ENCODE data around the gene ZNRD2. TPM values are rescaled to one million over a fixed set of nuclear protein-coding genes. Genes with fewer than 3 reads are reported as not detected.
A peak's percentile ranks its signal among the peaks of the same experiment; 100 is the strongest.

ZNRD2 gene
- total RNA-seq, 1 donor from 2014 or later: 40.9 TPM

GRCh38 chr11:65538915-65539743 is 31.1 kb upstream of the ZNRD2 start:
- no peak for TF ChIP-seq CTCF (IDR thresholded peaks at IDR 0.05)
- Mint-ChIP-seq H3K36me3 (ENCODE audit: low read depth) (peaks cover 38% of the 10 kb centered on the region), H3K27ac (no peak overlapping the region), H3K9me3 (no peaks in the 10 kb centered on the region), H3K27me3 (no peaks in the 10 kb centered on the region), H3K4me3 (no peak overlapping the region), H3K4me1 (peaks cover 17% of the 10 kb centered on the region)
- CTCF ChIA-PET: interaction anchor here (0.9 to 5.0 kb wide), 7 partner anchors 13 to 75 kb away, joined by 3 to 52 read pairs (median 34); partner anchors contain the start of genes FAM89B, MAP3K11 and ZNRD2
- no peak for ATAC-seq (ENCODE audit: low read depth)
- POLR2A ChIA-PET: interaction anchor here (0.6 to 4.9 kb wide), 20 partner anchors 10 to 771 kb away, joined by 3 to 52 read pairs (median 8); partner anchors contain the start of genes EHBP1L1, FAM89B, KAT5 and MALAT1
- intact Hi-C loops (cut with micrococcal nuclease): no loop called here
- DNase-seq: no peak

- H3K4me3 Mint-ChIP-seq: peak overlapping the region; percentile 88
- H3K27ac Mint-ChIP-seq: peak overlapping the region; percentile 86
- peak; percentile 72 for ATAC-seq (ENCODE audit: low read depth)
- H3K9me3 Mint-ChIP-seq: no peaks in the 10 kb centered on the region
- H3K27me3 Mint-ChIP-seq: no peaks in the 10 kb centered on the region
- intact Hi-C loops (cut with micrococcal nuclease): loop anchor here (1.0 to 2.0 kb wide), 8 partner anchors 12 to 75 kb away; partner anchors contain the start of genes LTBP3, PCNX3 and ZNRD2
- H3K36me3 Mint-ChIP-seq (ENCODE audit: low read depth): peaks cover 32% of the 10 kb centered on the region
- no peak for TF ChIP-seq CTCF (IDR thresholded peaks at IDR 0.05)
- ChIA-PET CTCF (interaction anchor here (0.6 to 5.0 kb wide), 15 partner anchors 9 to 211 kb away, joined by 3 to 52 read pairs (median 5); partner anchors contain the start of genes EHBP1L1, FAM89B, KCNK7 and MAP3K11), POLR2A (interaction anchor here (0.6 to 4.9 kb wide), 32 partner anchors 8 to 499 kb away, joined by 3 to 52 read pairs (median 6); partner anchors contain the start of genes DPF2, EHBP1L1, FAM89B and KAT5)
- peak; percentile 63 for DNase-seq
- H3K4me1 Mint-ChIP-seq: peaks cover 21% of the 10 kb centered on the region
Measured at GRCh38 chr11:65539744-65540289, 30.5 kb upstream of the ZNRD2 start.

GRCh38 chr11:65540290-65541092 is 29.8 kb upstream of the ZNRD2 start:
- Mint-ChIP-seq H3K9me3 (no peaks in the 10 kb centered on the region), H3K4me3 (peak overlapping the region; percentile 88), H3K27ac (peak overlapping the region; percentile 86), H3K36me3 (ENCODE audit: low read depth) (peaks cover 30% of the 10 kb centered on the region), H3K4me1 (peaks cover 22% of the 10 kb centered on the region), H3K27me3 (no peaks in the 10 kb centered on the region)
- DNase-seq (peak; percentile 88), ATAC-seq (ENCODE audit: low read depth) (peak; percentile 88)
- ChIA-PET CTCF (interaction anchor here (0.6 to 5.0 kb wide), 16 partner anchors 8 to 211 kb away, joined by 3 to 52 read pairs (median 5); partner anchors contain the start of genes EHBP1L1, FAM89B, KCNK7 and MAP3K11), POLR2A (interaction anchor here (0.8 to 4.9 kb wide), 33 partner anchors 8 to 319 kb away, joined by 3 to 52 read pairs (median 6); partner anchors contain the start of genes DPF2, EHBP1L1, FAM89B and KAT5)
- intact Hi-C loops (cut with micrococcal nuclease): loop anchor here (1.0 to 2.0 kb wide), 9 partner anchors 12 to 278 kb away; partner anchors contain the start of genes LTBP3, PCNX3 and ZNRD2
- no peak for TF ChIP-seq CTCF (IDR thresholded peaks at IDR 0.05)

GRCh38 chr11:65541093-65541982 is 28.9 kb upstream of the ZNRD2 start:
- ChIA-PET CTCF (interaction anchor here (0.9 to 5.0 kb wide), 13 partner anchors 8 to 343 kb away, joined by 3 to 52 read pairs (median 6); partner anchors contain the start of genes EHBP1L1, FAM89B, MAP3K11 and SCYL1), POLR2A (interaction anchor here (0.8 to 4.9 kb wide), 33 partner anchors 8 to 318 kb away, joined by 3 to 52 read pairs (median 6); partner anchors contain the start of genes DPF2, EHBP1L1, FAM89B and MALAT1)
- Mint-ChIP-seq H3K27ac (peak overlapping the region; percentile 86), H3K4me3 (peak overlapping the region; percentile 88), H3K4me1 (peaks cover 29% of the 10 kb centered on the region), H3K27me3 (no peaks in the 10 kb centered on the region), H3K9me3 (no peaks in the 10 kb centered on the region), H3K36me3 (ENCODE audit: low read depth) (peaks cover 24% of the 10 kb centered on the region)
- TF ChIP-seq CTCF (IDR thresholded peaks at IDR 0.05): no peak
- intact Hi-C loops (cut with micrococcal nuclease): loop anchor here (1.0 to 2.0 kb wide), 2 partner anchors 17 to 277 kb away; partner anchors contain the start of gene LTBP3
- DNase-seq (no peak), ATAC-seq (ENCODE audit: low read depth) (no peak)
